BE2C (cell line): ENCODE data around the gene SRP19.

Experiments used
- DNase-seq: peaks from one replicate; pipeline ENCODE4 v3.0.0-alpha.2; 2020
- H3K27me3 ChIP-seq: fragments of 250-450 bp; sonication (Bioruptor Pico); 2 replicates; pipeline ENCODE4 v1.5.1; 2020; ENCODE audit warnings: mild to moderate bottlenecking
- H3K36me3 ChIP-seq: fragments of 250-450 bp; sonication (Bioruptor Pico); 2 replicates; pipeline ENCODE4 v1.5.1; 2020; ENCODE audit warnings: mild to moderate bottlenecking
- H3K4me1 ChIP-seq: fragments of 250-450 bp; sonication (Bioruptor Pico); 2 replicates; pipeline ENCODE4 v1.5.1; 2020
- H3K4me3 ChIP-seq: 2 replicates; pipeline ENCODE4 v1.5.1; 2011; ENCODE audit warnings: low read depth, low read length
- H3K9me3 ChIP-seq: fragments of 250-450 bp; sonication (Bioruptor Pico); 2 replicates; pipeline ENCODE4 v1.5.1; 2020
- CTCF ChIP-seq: IDR thresholded peaks from 2 replicates; pipeline ENCODE4 v1.5.1; 2012; ENCODE audit warnings: mild to moderate bottlenecking, low read depth, low read length

SRP19 gene

GRCh38 chr5:112906637-112907036 lies 45.5 kb downstream of the SRP19 start:
- H3K27me3 ChIP-seq: no peaks in the 10 kb centered on the region
- no peaks in the 10 kb centered on the region for H3K9me3 ChIP-seq
- no peaks in the 10 kb centered on the region for H3K4me1 ChIP-seq
- no peak overlapping the region for H3K4me3 ChIP-seq
- no peak for TF ChIP-seq CTCF
- DNase-seq: no peak
- H3K36me3 ChIP-seq: peaks cover 11% of the 10 kb centered on the region

GRCh38 chr5:112907166-112907631 lies 46.1 kb downstream of the SRP19 start:
- Histone ChIP-seq H3K4me3 (no peak overlapping the region), H3K4me1 (no peaks in the 10 kb centered on the region), H3K27me3 (no peaks in the 10 kb centered on the region), H3K9me3 (no peaks in the 10 kb centered on the region), H3K36me3 (peaks cover 11% of the 10 kb centered on the region)
- no peak for TF ChIP-seq CTCF
- no peak for DNase-seq

- no peaks in the 10 kb centered on the region for H3K27me3 ChIP-seq
- TF ChIP-seq CTCF: no peak
- no peak for DNase-seq
- no peaks in the 10 kb centered on the region for H3K9me3 ChIP-seq
- H3K36me3 ChIP-seq: peaks cover 16% of the 10 kb centered on the region
- H3K4me1 ChIP-seq: no peaks in the 10 kb centered on the region
- no peak overlapping the region for H3K4me3 ChIP-seq
Measured at GRCh38 chr5:112908854-112909253, 47.8 kb downstream of the SRP19 start.

GRCh38 chr5:112910529-112910928 lies 49.4 kb downstream of the SRP19 start:
- Histone ChIP-seq H3K9me3 (no peaks in the 10 kb centered on the region), H3K36me3 (peaks cover 16% of the 10 kb centered on the region), H3K4me3 (no peak overlapping the region), H3K27me3 (no peaks in the 10 kb centered on the region), H3K4me1 (no peaks in the 10 kb centered on the region)
- TF ChIP-seq CTCF: no peak
- no peak for DNase-seq

GRCh38 chr5:112914584-112914983 lies 53.5 kb downstream of the SRP19 start:
- no peaks in the 10 kb centered on the region for H3K27me3 ChIP-seq
- no peak for DNase-seq
- H3K36me3 ChIP-seq: peaks cover 44% of the 10 kb centered on the region
- no peaks in the 10 kb centered on the region; the same call in 1 of the 2 replicates for H3K4me1 ChIP-seq
- no peak for TF ChIP-seq CTCF
- no peak overlapping the region for H3K4me3 ChIP-seq
- H3K9me3 ChIP-seq: no peaks in the 10 kb centered on the region

- no peak for TF ChIP-seq CTCF
- H3K36me3 ChIP-seq: peaks cover 46% of the 10 kb centered on the region
- no peaks in the 10 kb centered on the region for H3K27me3 ChIP-seq
- no peaks in the 10 kb centered on the region for H3K9me3 ChIP-seq
- H3K4me3 ChIP-seq: no peak overlapping the region
- no peak for DNase-seq
- H3K4me1 ChIP-seq: no peaks in the 10 kb centered on the region; the same call in 1 of the 2 replicates
Measured at GRCh38 chr5:112915831-112916230, 54.7 kb downstream of the SRP19 start.
